HG03097 (cell line): ENCODE data around the gene DYNLRB1.

ENCODE experiments used
- ATAC-seq: cut with Tn5 transposase; IDR thresholded peaks from one replicate; pipeline ENCODE4 v1.9.1; 2021; ENCODE audit not compliant: unreplicated experiment, low FRiP score

The DYNLRB1 gene

DNA sequence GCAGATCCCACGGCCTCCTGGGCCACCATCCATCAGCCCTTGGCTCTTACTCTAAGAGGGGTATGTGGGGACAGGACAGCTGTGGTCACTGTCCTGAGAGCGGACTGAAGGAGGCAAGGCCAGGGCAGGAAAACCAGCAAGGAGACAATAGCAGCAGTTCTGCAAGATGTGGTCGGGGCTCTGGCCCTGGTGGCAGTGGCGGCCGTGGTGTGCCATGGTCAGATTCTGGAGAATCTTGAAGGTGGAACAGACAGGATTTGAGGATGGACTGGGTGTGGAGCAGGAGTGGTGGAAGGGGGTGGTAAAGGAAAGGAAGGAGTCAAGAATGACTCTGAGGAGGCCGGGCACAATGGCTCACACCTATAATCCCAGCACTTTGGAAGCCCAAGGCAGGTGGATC, 36.3 kb downstream of the DYNLRB1 start:
- no peak for ATAC-seq

DNA sequence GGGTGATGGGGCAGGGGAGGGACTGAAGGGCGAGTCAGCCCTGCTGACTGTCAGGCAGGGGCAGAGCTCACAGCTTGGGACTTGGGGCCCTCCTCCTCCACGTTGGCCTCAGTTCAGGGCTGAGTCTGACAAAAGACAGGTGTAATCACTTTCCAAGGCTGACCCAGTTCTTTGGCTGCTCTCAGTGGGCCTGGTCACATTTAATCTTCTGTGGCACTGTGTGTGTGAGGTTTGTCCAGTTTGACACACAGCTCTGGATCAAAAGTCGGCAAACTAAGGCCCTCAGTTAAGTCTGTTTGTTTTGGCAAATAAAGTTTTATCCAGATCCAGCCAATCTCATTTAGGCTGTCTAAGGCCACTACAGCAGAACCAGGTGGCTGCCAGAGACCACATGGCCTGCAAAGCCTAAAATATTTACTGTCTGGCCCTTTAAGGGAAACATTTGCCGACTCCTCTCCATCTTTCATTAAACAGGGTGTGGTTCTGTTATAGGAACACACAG, 37.2 kb downstream of the DYNLRB1 start:
- ATAC-seq, result no peak

DNA sequence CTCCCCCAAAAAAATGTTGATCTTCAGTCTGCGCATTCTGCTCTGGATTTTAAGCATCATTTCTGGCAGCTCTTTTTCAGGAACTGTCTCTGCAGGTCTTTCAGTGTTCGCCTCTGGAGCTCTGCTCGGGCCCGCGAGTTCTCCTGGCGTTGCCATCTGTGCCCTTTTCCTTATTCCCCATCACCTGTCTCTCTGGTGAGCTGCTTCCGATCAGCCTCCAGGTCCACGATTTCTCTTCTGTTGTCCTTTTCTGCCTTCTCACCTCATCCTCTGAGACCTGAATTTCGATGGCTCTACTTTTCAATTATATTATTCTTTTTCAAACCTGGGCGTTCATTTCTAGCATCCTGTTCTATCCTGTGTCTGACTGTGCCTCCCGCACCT, 41.7 kb downstream of the DYNLRB1 start:
- no peak for ATAC-seq

DNA sequence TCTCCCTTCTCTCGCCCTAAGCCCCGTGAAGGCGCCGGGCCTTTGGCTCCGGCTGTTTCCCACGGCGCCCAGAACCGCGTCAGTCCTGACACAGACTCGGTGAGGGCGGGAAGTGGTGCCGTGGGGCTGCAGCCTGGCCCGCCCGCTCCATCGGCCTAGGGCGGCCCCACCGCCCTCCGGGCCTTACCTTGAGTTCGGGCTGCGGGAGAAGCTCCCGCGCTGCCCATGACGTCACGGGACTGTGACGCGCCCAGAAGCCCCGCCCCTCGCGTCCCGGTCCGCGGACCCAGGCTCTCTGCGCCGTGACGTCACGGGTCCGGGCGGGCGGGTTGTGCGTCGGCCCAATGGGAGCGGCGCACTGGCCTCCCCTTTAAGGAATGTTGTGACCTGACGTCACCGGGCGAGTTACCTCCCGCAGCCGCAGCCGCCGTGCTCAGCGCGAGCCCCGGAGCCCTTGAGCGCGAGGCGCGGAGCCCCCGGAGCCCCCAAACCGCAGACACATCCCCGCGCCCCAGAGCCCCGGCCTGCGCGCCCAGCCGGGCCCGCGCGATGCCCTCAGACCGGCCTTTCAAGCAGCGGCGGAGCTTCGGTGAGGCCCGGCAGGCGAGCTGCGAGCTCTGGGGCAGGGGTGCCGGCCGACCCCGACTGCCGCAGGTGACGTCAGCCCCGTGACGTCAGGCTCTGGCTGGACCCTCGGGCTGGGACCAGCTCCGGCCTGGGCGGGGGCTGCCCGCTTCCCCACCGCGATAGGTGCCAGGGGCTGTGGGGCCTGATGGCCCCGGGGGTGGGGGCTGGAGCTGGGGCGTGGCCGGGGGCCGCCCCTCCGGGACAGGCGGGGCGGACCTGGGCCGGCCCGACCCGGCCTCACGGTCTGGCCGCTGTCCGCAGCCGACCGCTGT, 42.3 kb downstream of the DYNLRB1 start, which contains the start of gene MAP1LC3A:
MAP1LC3A (plus strand) TSS at position 399 of the 899 bp plus-strand sequence; CDS start at position 550, 151 bp downstream.
- ATAC-seq, result no peak

DNA sequence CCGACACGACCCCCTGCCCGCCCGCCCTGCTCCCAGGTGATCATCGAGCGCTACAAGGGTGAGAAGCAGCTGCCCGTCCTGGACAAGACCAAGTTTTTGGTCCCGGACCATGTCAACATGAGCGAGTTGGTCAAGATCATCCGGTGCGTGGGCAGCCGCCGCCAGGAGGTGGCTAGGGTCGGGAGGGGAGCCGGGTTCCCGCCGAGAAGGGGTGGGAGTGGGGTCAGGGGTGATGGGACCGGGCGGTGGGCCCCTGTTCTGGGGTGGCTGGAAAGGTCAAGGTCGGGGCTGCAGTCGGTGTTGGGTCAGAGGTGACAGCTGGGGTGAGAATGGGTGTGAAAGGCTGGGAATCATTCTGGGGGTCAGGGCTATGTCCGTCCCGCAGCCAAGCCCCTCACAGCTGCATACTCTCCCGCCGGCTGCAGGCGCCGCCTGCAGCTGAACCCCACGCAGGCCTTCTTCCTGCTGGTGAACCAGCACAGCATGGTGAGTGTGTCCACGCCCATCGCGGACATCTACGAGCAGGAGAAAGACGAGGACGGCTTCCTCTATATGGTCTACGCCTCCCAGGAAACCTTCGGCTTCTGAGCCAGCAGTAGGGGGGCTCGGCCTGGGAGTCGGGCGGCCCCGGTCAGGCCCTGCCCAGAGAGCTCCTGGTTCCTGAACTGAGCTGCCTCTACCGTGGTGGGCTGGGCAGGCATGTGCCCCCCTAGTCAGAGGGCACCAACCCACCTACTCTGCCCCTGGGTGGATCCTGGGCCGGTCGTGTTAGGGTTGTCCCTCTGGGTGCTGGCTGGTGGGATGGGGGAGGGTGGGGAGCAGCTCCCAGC, 43.3 kb downstream of the DYNLRB1 start:
- ATAC-seq, result no peak

DNA sequence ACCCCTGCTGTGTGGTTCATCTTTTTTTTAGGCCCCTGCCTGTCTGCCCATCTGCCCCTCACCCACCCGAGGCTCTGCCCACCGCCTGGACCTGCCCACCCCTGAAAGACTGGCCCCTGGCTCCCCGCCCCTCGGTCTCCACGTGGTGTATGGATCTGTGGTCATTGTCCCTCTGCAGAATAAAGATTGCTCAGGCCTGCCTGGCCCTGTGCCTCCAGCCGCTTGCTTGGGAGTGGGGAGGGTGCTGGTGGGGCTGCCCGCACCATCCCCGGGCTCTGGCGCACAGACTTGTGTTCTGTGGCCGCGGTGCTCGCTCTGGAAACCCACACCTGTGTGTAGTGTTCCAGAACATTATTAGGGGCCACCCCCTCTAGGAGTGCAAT, 43.9 kb downstream of the DYNLRB1 start:
- no peak for ATAC-seq

DNA sequence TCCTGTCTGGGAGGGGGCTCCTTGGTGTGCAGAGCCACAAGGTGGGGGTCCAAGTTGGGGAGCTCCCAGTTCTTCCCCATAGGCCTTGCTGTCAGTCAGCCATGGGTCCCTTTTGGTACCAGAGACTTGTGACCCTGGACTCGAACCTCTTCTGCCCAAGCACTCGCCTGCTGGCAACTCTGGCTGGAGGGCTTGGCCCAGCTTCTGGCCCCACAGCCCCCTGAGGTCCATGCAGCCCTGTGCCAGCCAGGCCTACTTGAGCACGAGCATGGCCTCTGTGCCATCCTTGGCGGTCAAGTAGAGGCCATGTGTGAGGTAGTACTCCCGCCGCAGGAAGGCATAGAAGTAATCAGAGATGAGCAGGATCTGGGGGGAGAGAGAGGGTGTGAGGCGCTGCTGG, 44.4 kb downstream of the DYNLRB1 start:
- no peak for ATAC-seq

DNA sequence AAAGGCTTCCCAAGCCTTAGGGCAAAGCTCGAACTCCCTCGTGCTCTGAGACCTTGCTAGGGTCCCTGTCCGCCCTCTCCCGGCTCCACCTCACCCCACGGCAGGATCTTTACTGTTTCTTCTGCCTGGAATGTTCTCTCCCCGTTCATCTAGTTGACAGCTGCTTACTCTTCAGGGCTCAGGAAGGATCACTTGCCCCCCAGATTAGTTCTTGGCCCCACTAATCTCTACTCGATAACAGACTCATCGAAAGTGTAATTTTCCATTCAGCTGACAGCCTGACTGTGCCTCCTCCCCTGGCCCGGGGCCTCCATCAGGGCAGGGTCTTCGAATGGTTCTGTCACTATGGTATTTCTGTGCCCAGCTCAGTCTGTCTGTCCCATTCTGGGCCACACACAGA, 45.4 kb downstream of the DYNLRB1 start:
- ATAC-seq, result no peak

DNA sequence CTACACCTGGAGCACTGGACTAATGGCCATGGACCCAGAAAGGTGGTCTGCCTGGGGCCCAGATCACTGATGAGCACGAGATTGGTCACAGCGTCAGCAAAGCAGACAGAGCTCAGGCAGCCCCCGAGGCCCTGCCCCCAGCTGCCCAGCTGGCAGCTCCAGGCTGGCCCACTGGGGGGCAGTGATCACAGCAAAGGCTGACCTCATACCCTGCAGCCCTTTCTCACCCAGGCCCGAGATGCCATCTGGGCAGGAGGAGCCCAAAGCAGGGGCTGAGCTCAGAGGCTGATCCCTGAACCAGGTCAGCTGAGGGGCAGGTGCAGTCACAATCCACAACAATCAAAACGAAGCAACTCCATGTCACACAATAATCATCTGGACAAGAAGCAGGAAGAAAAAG, 46.4 kb downstream of the DYNLRB1 start:
- no peak for ATAC-seq

DNA sequence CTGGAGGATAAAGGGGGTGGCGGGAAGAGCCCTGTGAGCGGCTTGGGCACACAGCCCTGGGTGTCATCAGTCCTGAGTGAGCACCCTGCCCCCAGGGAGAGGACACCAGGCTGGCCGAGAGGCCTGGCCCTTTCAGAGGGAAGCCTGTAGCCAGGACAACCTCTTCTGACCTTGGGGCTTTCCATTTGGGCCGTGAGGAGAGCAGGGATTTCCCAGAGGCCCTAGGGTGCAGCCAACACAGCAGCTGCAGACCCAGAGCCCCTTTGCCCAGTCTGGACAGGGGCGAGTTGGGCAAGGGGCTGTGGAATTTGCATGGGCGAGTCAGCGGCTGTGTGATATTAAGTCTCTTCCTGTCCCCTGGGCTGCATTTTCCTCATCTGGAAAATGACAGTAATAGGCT, 48.6 kb downstream of the DYNLRB1 start:
- ATAC-seq, result no peak

DNA sequence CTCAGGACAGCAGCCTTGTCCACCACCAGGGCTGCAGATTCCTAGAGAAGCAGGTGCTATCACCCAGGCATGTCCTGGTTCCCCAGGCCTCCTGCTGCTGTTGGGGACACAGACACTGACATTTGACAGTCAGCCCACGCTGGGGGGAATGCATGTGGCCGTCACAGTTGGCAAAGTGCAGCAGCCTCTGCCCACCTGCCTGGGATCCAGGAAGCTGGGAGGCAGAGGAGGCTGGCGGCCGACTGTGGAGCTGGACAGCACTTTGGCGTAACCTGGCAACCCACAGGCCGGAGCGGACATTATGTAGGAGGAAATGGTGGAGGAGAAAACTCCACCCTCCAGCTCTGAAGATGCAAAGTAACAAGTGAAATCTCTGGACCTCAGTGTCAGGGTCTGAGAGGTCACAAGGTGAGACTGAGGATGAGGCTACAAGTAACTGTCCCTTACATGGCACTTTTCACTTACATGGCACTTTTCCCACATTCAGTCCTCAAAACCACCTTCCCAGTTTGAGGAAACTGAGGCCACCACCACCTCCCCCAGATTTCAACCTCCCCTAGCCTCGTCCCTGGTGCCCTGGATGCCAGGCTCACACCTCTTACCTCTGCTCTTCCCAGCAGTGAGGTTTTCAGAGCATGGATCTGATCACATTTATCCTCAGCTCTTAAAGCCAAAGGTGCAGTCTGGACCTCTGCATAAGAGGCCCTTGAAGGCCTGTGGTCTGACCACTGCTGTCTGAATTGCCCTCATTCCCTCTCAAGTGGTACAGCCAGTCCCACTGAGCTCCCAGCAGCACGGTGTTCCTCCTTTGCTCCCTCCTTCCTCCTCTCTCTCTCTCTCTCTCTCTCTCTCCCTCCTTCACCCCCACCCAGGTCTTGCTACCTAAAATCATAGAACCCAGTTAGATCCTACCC, 51.0 kb downstream of the DYNLRB1 start:
- ATAC-seq, result no peak

DNA sequence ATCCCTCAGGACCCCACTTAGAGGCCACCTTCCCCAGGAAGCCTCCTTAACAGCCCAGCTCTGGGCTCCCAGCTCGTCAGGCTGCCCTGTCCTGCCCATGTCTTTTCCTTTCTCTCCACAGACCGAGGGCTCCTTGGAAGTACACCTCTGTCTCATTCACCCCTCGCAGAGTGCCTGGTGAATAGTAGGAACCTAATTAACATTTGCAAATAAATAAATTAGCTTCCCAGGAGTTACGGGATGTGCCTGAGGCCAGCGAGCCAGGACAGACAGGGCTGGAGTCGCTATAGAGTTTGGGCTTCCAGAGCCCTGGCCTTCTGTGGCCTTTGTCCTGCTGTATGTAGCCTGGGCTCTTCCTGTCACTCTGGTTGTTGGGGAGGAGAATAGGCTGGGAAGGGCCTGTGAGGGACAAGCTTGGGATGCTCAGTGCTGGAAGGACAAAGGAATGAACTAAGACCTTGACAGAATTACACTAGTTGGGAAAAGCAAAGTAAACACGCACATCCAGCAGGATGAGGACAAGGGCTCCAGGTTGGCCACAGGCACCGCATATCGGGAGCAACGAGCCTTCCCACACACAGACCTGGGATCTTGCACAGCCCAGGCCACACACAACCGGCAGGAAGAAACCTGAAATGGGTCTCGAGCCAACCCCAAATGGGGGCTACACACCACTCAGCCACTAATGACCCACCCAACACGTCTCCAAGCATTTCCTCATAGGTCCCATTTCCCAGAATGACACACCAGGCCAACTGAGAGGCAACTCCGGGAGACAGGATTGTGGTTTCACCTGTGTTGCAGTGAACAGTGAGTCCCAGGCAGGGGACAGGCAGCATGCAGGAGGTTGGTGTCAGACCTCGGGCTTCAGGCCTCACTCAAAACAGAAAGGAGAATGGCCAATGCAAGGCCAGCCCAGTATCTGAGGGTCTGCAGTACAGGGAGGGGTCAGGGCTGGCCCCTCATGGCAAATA, 52.0 kb downstream of the DYNLRB1 start:
- no peak for ATAC-seq

DNA sequence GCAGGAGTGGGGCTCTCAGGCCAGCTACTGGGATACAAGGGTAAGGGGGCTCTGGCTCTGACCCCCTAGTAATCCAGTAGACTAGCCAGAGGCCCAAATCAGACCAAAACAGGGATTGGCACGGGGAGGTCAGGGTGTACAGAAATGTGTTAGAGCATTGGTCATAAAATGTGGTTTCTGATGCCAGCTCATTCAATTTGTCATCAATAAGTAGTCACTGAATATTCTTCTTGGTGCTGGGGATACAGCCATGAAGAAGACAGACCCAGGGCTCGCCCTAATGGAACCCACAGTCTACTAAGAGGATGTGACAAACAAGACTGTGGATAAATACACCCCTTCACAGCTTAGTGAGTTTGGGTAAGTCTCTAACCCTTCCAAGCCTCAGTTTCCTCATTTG, 53.4 kb downstream of the DYNLRB1 start:
- ATAC-seq, result no peak

DNA sequence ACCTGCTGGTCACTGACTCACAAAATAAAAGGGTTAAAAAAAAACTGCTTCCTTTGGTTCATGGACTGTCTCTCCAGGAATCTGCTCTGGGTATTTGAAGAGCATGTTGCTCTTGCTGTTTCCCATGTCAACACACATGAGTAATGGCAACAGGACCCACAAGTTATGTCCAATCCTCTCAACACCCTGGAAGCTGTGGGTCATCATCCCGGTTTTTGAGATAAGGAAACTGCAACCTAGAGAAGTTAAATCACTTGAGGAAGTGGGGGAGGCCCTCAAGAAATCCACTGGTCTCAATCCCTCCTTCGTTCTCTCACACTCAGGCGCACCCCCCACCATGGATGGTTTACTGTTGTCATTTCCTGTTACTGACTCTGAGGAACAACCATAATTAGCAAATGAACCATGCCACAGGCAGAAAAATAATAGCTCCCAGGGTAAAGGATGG, 54.7 kb downstream of the DYNLRB1 start:
- no peak for ATAC-seq

DNA sequence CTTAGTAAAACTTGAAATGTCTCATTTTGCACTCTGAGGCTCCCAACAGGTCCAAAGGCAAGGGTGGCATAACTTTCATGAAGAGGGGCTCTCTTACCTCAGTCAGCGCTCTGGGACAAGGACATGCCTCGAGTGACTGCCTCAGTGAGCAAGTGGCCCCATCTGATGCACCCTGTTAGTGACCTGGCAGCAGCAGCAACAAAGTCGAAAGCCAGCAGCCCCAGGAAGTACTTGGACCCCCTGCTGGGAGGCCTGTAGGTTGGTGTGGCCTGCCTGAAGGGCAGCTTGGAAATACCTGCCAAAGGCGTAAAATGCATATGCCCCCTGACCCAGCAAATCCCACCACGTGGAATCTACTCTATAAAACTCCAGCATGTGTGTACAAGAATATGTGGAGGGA, 55.5 kb downstream of the DYNLRB1 start:
- no peak for ATAC-seq

DNA sequence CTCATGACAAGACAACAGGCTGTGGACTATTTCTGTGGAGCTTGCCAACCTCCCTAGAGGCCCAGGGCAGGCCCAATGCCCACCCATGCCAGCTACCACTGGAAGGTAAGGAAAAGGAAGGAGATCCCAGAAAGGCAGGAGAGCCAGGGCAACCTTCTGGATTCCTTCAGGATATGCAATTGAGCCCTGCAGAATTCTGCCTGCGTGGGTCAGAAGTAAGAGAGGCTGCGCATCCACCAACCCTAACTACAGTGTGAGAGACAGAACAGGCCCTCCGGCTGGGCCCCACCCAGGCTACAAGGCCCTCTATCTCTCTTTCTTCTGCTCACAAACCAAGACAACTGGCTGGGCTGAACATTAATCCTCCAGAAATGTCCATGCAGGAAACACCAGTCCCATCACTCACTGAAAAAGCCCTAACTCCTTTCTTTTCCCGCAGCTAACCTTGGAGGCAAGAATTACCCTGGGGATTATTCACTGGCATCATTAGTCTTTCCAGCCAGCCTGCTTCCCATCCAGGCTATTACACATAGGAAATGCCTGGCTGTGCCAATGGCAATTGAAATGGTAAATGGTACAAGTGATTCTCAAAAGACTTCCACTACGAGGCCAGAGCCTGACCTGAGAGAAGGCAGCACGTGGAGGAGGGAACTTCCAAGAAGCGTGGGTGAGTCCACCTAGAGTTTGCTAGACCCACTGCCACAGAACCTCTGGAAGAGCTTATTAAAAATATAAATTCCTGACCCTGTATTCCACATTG, 57.5 kb downstream of the DYNLRB1 start:
- ATAC-seq, result no peak

DNA sequence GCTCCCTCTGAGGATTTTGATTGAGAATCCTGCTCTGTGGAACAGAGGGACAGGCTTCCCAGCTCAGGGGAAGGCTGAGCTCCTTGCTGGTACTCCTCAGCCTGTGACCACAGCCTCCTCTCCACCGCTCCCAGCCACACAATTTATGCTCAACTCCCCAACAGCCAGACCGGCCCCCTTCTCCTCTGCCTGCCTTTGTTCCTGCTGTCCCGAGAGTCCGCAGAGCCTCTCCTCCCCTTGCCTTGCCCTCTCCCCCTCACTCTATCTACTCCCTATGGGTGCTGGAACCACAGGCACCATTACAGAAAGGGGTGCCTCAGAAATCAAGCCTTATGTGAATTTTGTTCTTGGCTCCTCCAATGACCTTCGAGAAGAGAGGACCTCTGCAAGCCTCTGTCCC, 58.2 kb downstream of the DYNLRB1 start:
- no peak for ATAC-seq

DNA sequence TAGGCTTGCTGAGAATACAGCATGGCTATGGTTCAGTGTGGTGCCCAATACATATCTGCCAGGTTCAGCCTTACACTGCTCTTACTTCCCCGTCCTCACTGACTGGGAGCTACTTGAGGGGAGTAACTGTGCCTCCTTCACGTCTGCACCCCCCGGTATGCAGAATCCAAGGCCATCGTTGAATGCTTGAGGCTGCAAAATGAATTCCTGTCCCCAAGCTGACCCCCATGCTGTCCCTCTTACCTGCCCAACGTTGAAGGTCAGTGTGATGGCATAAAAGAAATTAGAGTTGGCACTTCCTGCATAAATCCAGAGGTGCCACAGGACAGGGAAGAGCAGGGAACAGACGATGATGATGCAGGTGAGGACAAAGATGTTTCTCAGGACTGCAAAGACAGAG, 58.6 kb downstream of the DYNLRB1 start:
- no peak for ATAC-seq

DNA sequence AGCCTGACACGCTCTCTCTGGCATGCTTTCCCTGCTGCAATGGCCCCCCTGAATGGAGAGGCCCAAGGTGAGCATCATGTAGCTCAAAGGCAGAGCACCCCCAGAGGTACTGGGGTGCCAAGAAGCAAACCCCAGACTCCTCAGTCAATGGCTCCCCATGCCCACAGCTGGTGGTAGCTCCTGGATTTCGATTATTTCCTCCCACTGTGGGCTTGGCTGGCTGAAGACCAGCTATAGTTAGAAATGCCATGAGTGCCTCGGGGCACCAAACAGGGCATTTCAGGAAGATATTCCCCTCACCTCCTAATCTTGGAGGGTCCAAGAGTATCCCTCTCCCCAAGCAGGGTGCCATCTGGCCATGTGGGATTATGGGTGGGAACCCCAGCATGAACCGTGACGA, 59.0 kb downstream of the DYNLRB1 start:
- no peak for ATAC-seq
